IPS DF 6.9 (cell line): ENCODE measurements around the gene BMF.
"Not testable (repeated sequence)": the region's sequence is repeated elsewhere in the genome, so short reads cannot be mapped to it uniquely, and the experiment has no call there.

Experiments
- DNase-seq: peaks from one replicate; pipeline ENCODE4 v3.0.0-alpha.2; 2013; ENCODE audit warnings: low read depth, low spot score
- H3K27ac ChIP-seq: one replicate; pipeline ENCODE4 v1.5.1; 2013; ENCODE audit warnings: low read length, control low read depth
- H3K27me3 ChIP-seq: 2 replicates; pipeline ENCODE4 v1.6.1; 2013; ENCODE audit warnings: mild to moderate bottlenecking, low read length; ENCODE audit not compliant: control insufficient read depth, insufficient read depth
- H3K36me3 ChIP-seq: 2 replicates; pipeline ENCODE4 v1.6.1; 2013; ENCODE audit warnings: low read length; ENCODE audit not compliant: control insufficient read depth, insufficient read depth
- H3K4me1 ChIP-seq: 2 replicates; pipeline ENCODE4 v1.6.1; 2013; ENCODE audit warnings: low read length; ENCODE audit not compliant: control insufficient read depth, insufficient read depth
- H3K4me3 ChIP-seq: 2 replicates; pipeline ENCODE4 v1.5.1; 2013; ENCODE audit warnings: mild to moderate bottlenecking, low read length
- H3K9me3 ChIP-seq: 2 replicates; pipeline ENCODE4 v1.6.1; 2013; ENCODE audit warnings: low read length, inconsistent platforms; ENCODE audit not compliant: control insufficient read depth, insufficient read depth
- WGBS: extraction: QIAGEN DNeasy Blood & Tissue Kit; methylation state at CpG from one replicate; pipeline ENCODE4 v1.1.7; 2013; ENCODE audit warnings: mixed read lengths, missing lambda C conversion rate; ENCODE audit not compliant: insufficient read length, insufficient coverage; 5-methylcytosine and 5-hydroxymethylcytosine counted together

Gene BMF

GRCh38 chr15:40138201-40138570 is 29.5 kb upstream of the BMF start:
- H3K4me3 ChIP-seq, H3K36me3 ChIP-seq, H3K9me3 ChIP-seq, H3K27me3 ChIP-seq, H3K27ac ChIP-seq, DNase-seq, H3K4me1 ChIP-seq: not testable (repeated sequence)
- no CpG with 5 or more reads among the region's 3 CpGs for WGBS

- Histone ChIP-seq H3K36me3 (no peaks in the 10 kb centered on the region), H3K4me1 (no peaks in the 10 kb centered on the region; the same call in 1 of the 2 replicates), H3K27me3 (no peaks in the 10 kb centered on the region), H3K27ac (no peak overlapping the region), H3K9me3 (no peaks in the 10 kb centered on the region), H3K4me3 (no peak overlapping the region)
- 100% methylated on average over 1 of the region's 11 CpGs for WGBS
- no peak for DNase-seq
These were observed 28.9 kb upstream of the BMF start for GRCh38 chr15:40137303-40138200.

- no peaks in the 10 kb centered on the region; the same call in 1 of the 2 replicates for H3K4me1 ChIP-seq
- H3K4me3 ChIP-seq, result no peak overlapping the region
- H3K9me3 ChIP-seq, result no peaks in the 10 kb centered on the region
- no peaks in the 10 kb centered on the region for H3K36me3 ChIP-seq
- no peak overlapping the region for H3K27ac ChIP-seq
- no peaks in the 10 kb centered on the region for H3K27me3 ChIP-seq
- DNase-seq, result no peak
- no CpG with 5 or more reads among the region's 6 CpGs for WGBS
These were observed 28.0 kb upstream of the BMF start for GRCh38 chr15:40136470-40137302.

DNA sequence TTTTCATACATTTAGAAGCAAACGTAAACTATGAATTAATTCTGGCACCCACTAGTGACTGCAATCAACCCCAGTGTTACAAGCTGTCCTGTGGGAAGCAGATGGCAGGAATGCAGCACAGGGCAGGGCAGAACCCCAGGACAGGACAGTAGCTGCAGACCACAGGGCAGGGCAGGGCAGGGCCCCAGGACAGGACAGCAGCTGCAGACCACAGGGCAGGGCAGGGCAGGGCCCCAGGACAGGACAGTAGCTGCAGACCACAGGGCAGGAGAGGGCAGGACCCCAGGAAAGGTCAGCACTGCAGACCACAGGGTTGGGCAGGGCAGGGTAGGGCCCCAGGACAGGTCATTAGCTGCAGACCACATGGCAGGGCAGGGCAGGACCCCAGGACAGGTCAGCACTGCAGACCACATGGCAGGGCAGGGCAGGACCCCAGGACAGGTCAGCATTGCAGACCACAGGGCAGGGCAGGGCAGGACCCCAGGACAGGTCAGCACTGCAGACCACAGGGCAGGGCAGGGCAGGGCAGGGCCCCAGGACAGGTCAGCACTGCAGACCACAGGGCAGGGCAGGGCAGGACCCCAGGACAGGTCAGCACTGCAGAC is 27.3 kb upstream of the BMF start:
- H3K36me3 ChIP-seq, H3K27ac ChIP-seq, DNase-seq, H3K4me1 ChIP-seq, H3K4me3 ChIP-seq, H3K9me3 ChIP-seq, H3K27me3 ChIP-seq: not testable (repeated sequence)
- WGBS, result no CpG with 5 or more reads among the region's 1 CpG

- H3K27me3 ChIP-seq, result no peaks in the 10 kb centered on the region
- no peaks in the 10 kb centered on the region; the same call in 1 of the 2 replicates for H3K4me1 ChIP-seq
- no peak overlapping the region for H3K4me3 ChIP-seq
- no peak overlapping the region for H3K27ac ChIP-seq
- no peaks in the 10 kb centered on the region for H3K36me3 ChIP-seq
- no peaks in the 10 kb centered on the region for H3K9me3 ChIP-seq
- no CpG with 5 or more reads among the region's 9 CpGs for WGBS
- DNase-seq, result no peak
These were observed 26.2 kb upstream of the BMF start for GRCh38 chr15:40134885-40135284.

- WGBS, result no CpG with 5 or more reads among the region's 13 CpGs
- DNase-seq, result no peak
- no peaks in the 10 kb centered on the region for H3K36me3 ChIP-seq
These were observed 24.9 kb upstream of the BMF start for GRCh38 chr15:40133544-40133943.

GRCh38 chr15:40130799-40131502 is 22.3 kb upstream of the BMF start:
- Histone ChIP-seq H3K27me3 (no peaks in the 10 kb centered on the region), H3K36me3 (no peaks in the 10 kb centered on the region), H3K4me1 (no peaks in the 10 kb centered on the region), H3K9me3 (no peaks in the 10 kb centered on the region), H3K27ac (no peak overlapping the region), H3K4me3 (no peak overlapping the region)
- WGBS, result 100% methylated on average over 2 of the region's 19 CpGs
- DNase-seq, result no peak

More at GRCh38 chr15:40133544-40133943, 24.9 kb upstream of the BMF start:
- Histone ChIP-seq H3K9me3 (no peaks in the 10 kb centered on the region), H3K27me3 (no peaks in the 10 kb centered on the region), H3K4me1 (no peaks in the 10 kb centered on the region; the same call in 1 of the 2 replicates), H3K27ac (no peak overlapping the region), H3K4me3 (no peak overlapping the region)

DNA sequence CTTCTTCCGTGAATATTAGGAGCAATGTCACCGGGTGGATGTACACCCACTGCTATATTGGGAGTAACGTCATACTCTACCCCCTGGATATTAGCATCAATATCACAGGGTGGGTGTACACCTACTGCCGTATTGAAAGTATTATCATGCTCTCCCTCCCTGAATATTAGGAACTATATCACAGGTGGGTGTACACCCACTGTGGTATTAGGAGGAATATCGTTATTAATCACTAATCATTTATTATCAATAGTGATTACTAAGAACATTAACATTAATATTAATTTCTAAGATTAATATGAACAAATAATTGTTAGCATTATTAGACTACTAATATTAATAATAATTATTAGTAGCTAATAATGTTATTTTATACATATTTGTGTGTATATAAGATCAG is 21.4 kb upstream of the BMF start:
- no peaks in the 10 kb centered on the region for H3K27me3 ChIP-seq
- H3K36me3 ChIP-seq, result no peaks in the 10 kb centered on the region
- no CpG with 5 or more reads among the region's 5 CpGs for WGBS
- no peak for DNase-seq
- peaks cover 5% of the 10 kb centered on the region; the same call in 1 of the 2 replicates for H3K4me1 ChIP-seq
- no peak overlapping the region for H3K4me3 ChIP-seq
- H3K27ac ChIP-seq, result no peak overlapping the region
- H3K9me3 ChIP-seq, result no peaks in the 10 kb centered on the region

- WGBS, result no CpG with 5 or more reads among the region's 27 CpGs
- no peak overlapping the region for H3K27ac ChIP-seq
- H3K4me1 ChIP-seq, result peaks cover 5% of the 10 kb centered on the region; the same call in 1 of the 2 replicates
- no peak for DNase-seq
- no peak overlapping the region for H3K4me3 ChIP-seq
- no peaks in the 10 kb centered on the region for H3K27me3 ChIP-seq
- H3K36me3 ChIP-seq, result no peaks in the 10 kb centered on the region
- no peaks in the 10 kb centered on the region for H3K9me3 ChIP-seq
These were observed 20.3 kb upstream of the BMF start for GRCh38 chr15:40128766-40129660.
